Dendritic cell treated with granulocyte-macrophage colony-stimulating factor and Interleukin-4, amounts not matched to agents 40 ng/mL and 50 ng/mL, for 4 days (primary cell): ENCODE results near the gene LY86.
A peak's percentile ranks its signal among the peaks of the same experiment; 100 is the strongest.

Experiments
- H3K27ac Mint-ChIP-seq: one replicate; pipeline ENCODE4 v1.8.0; 2022; ENCODE audit warnings: mild to moderate bottlenecking, mixed read lengths
- H3K27me3 Mint-ChIP-seq: one replicate; pipeline ENCODE4 v1.8.0; 2022; ENCODE audit warnings: mild to moderate bottlenecking, mixed read lengths
- H3K36me3 Mint-ChIP-seq: one replicate; pipeline ENCODE4 v1.8.0; 2022; ENCODE audit warnings: low read depth, mixed read lengths
- H3K4me1 Mint-ChIP-seq: one replicate; pipeline ENCODE4 v1.8.0; 2022; ENCODE audit warnings: low read depth, mixed read lengths
- H3K4me3 Mint-ChIP-seq: one replicate; pipeline ENCODE4 v1.8.0; 2022; ENCODE audit warnings: mild to moderate bottlenecking, moderate library complexity, mixed read lengths
- H3K9me3 Mint-ChIP-seq: one replicate; pipeline ENCODE4 v1.8.0; 2022; ENCODE audit warnings: mixed read lengths
- intact Hi-C: fragments of 100-400 bp; cut with micrococcal nuclease; formaldehyde crosslinking; loops from one replicate; pipeline ENCODE4 v1.15.0; 2022

The LY86 gene

DNA sequence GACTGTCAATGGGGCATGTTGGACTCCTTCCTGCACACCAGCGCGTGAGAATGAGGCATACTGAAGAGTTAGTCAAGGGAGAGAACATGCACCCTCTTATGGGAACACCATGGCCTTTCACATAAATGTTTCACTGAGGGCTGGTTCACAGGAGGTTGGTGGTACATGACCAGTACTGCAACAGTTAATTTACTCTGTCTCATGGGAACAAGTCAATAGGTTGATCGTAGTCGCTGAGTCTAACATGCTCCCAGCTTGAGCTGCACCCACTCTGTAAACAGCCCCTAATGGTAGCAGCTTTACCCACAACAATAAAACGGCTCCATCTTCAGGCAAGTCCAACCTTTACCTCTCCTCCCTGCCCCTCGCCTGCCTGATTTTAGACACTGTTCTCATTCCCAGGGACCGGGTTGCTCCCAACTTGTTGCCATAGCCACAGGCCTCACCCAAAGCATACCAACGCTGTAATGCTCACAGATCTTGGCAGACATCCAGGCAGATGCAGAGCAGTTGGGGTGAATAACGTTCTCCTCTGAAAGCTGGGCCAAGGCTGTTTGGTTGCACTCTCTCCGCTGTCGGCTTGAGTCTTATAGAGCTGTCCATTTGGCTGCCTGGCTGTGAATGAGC lies 111.3 kb downstream of the LY86 start:
- no peak overlapping the region for H3K4me3 Mint-ChIP-seq
- H3K27me3 Mint-ChIP-seq: no peaks in the 10 kb centered on the region
- intact Hi-C loops: no loop called here
- H3K4me1 Mint-ChIP-seq: peaks cover 81% of the 10 kb centered on the region
- peak overlapping the region; percentile 63 for H3K27ac Mint-ChIP-seq
- H3K9me3 Mint-ChIP-seq: no peaks in the 10 kb centered on the region
- peaks cover 94% of the 10 kb centered on the region for H3K36me3 Mint-ChIP-seq

DNA sequence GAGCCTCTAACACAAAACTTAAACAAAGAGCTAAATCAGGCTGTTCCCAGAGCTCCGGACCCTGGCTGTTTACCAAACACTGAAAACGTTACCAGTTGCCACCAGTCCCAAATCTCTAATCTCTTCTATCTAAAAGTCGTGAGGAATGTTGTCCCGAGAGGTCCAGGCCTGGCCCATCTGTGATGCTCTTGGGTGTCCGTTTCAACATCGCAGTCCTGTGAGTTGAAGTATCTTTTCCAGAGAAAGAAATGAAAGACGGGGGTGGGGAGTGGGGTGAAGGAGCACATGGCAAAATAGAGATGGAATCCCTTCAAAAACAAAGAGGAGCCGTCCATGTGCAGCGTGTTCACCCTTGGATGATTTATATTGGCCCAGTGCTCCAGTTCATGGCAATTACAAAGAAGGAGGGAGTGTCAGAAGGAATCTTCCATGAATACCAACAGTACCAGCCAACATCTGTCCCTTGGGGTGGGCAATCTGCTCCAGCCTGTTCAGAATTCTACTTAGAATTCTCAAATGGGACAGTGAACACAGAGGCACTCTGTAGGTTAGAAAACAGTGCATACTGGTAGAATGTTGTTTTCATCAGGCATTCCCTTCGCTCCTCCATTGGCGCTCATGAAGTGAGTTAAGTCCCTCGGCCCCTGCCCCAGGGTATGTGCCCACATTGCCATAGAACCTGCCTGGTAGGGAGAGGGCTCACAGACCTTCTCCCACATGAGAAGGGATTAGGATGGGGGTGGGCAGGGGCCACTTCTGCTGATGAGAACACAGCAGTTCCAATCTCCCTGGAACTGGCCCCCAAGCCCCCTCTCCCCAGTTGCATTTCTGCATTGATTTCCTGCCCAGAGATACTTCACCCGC lies 112.1 kb downstream of the LY86 start:
- Mint-ChIP-seq H3K27ac (peak overlapping the region; percentile 63), H3K9me3 (no peaks in the 10 kb centered on the region), H3K27me3 (no peaks in the 10 kb centered on the region), H3K4me1 (peaks cover 76% of the 10 kb centered on the region), H3K36me3 (peaks cover 94% of the 10 kb centered on the region), H3K4me3 (no peak overlapping the region)
- intact Hi-C loops: no loop called here

DNA sequence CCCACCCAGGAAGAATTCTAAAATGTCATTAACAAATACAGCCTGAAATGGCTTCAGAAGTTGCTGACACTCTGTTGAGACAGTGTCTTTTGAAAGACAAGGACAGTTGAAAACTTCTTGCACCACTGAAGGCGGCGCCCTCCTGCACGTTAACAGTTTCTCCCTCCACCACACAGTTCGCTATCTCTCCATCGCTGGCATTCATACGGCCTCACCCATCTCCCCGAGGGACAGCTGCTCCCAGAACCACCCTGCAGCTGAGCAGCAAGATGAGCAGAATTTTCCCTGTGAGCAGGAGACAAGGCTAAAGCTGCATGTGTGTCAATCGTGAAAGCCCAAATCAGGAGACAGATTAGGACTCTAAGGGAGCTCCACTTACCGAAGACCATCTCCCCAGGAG lies 113.3 kb downstream of the LY86 start:
- no peaks in the 10 kb centered on the region for H3K27me3 Mint-ChIP-seq
- intact Hi-C loops: no loop called here
- H3K4me3 Mint-ChIP-seq: no peak overlapping the region
- peaks cover 75% of the 10 kb centered on the region for H3K4me1 Mint-ChIP-seq
- H3K9me3 Mint-ChIP-seq: no peaks in the 10 kb centered on the region
- H3K36me3 Mint-ChIP-seq: peaks cover 94% of the 10 kb centered on the region
- peak overlapping the region; percentile 2 for H3K27ac Mint-ChIP-seq

DNA sequence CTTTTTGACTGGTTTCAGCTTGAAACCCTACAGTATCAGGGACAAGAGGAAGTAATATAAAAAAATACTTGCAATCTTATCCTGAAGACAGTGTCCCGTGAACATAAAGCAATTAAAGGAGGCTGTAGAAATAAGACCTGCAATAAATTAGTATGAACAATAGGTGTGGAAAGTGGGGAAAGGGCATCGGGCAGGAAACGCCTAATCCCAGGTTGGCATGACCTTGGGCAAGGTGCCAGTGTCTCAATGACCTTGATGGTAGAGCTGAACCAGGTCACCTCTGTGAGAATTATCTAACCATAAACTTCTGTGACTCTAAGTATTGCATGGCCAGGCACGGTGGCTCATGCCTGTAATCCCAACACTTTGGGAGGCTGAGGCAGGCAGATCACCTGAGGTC lies 115.2 kb downstream of the LY86 start:
- intact Hi-C loops: no loop called here
- peak overlapping the region; percentile 65 for H3K27ac Mint-ChIP-seq
- no peaks in the 10 kb centered on the region for H3K27me3 Mint-ChIP-seq

More for the DNA sequence above, 115.2 kb downstream of the LY86 start:
- no peak overlapping the region for H3K4me3 Mint-ChIP-seq
- H3K4me1 Mint-ChIP-seq: peaks cover 80% of the 10 kb centered on the region
- H3K9me3 Mint-ChIP-seq: no peaks in the 10 kb centered on the region
- H3K36me3 Mint-ChIP-seq: peaks cover 97% of the 10 kb centered on the region
